T-helper 2 cell (primary cell): ENCODE measurements around the gene ATP7B.

Experiments used
- DNase-seq, 5 experiments: peaks; one replicate each; pipeline versions ENCODE4 v3.0.0 to v3.0.0-alpha.2; 2012 to 2022

ATP7B gene

DNA sequence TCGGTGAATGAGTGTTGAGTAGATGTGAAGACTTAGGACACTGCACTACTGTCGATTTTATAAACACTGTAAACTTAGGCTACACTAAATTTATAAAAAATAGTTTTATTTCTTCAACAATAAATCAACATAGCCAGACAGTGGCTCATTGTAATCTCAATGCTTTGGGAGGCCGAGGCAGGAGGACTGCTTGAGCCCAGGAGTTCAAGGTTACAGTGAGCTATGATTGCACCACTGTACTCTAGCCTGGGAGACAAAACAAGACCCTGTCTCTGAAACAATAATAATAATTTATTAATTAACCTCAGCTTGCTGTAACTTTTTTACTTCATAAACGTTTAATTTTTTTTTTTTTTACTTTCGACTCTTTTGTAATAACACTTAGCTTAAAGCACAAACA lies 34.4 kb downstream of the ATP7B start:
- no peak for DNase-seq

DNA sequence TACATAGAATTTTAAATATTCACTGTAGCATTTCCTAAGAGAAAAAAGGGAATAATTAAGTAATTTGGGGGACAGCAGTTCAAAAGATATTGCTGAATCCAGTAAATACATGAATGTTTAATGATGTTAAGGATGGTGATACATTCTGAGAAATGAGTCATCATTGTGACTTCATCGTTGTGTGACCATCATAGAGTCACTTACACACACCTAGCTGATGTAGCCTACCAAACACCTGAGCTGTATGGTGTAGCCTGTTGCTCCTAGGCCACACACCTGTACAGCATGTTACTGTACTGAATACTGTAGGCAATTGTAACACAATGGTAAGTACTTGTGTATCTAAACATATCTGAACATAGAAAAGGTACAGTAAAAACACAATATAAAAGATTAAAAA lies 34.8 kb downstream of the ATP7B start:
- no peak for DNase-seq

DNA sequence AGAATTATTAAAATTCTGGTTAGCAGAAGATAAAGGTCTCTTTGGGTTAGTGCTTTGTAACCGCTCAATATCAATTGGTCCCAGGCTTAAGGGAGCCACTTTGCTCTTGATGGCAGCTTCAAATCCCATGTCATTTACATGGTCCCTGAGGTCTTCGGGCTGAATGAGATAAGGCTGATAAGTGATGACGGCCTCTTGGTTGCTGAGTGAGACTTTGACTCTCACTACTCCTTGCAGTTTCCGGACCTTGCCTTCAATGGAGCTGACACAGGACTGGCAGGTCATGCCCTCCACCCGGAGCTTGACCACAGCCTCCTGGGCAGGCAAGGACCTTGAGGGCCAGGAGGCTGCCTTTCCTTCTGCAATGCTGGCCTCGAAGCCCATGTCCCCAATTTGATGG lies 36.8 kb downstream of the ATP7B start:
- DNase-seq, result no peak

DNA sequence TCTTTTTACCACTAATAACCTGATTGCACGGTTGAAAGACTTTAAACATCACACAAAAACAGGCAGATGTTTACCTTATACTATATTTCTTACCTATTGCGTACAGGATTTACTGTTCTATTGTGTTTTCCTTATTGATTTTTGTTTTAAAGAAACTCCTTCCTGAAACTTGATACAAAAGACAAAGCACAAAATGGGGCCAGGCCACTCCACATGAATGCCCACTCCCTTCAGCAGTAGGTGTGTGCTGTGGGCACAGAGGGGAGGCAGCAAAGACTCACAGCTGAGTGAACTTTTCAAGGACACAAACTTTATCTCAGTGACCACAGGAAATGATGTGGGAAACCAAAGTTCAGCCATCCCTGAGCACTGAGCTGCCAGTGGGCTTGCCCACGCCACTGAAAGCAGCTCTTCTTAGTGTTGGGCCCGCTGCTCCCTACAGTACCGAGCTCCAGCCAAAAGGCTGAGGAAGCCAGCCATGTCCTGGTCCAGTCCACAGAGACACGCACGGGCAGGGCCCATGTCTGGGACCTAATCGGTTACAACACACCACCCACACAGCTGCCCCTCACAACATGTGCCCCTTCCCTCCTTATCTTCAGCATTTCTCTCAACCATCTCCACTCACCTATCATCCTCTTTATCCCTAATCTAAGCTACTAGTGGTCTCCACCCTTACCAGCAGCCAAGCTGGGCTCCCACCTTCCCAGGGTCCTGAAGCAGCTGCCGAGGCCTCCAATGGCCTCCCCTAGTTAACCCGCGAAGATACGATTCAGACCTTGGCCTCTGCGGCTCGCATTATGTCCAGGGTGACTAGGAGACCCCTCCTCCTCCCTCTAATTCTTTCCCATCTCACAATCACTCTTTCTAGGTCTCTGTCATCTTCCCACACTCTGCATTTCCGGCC lies 39.5 kb downstream of the ATP7B start:
- DNase-seq, result no peak

GRCh38 chr13:51970349-51970748 lies 40.9 kb downstream of the ATP7B start:
- peak in 1 of 5 experiments; percentile 39 for DNase-seq

DNA sequence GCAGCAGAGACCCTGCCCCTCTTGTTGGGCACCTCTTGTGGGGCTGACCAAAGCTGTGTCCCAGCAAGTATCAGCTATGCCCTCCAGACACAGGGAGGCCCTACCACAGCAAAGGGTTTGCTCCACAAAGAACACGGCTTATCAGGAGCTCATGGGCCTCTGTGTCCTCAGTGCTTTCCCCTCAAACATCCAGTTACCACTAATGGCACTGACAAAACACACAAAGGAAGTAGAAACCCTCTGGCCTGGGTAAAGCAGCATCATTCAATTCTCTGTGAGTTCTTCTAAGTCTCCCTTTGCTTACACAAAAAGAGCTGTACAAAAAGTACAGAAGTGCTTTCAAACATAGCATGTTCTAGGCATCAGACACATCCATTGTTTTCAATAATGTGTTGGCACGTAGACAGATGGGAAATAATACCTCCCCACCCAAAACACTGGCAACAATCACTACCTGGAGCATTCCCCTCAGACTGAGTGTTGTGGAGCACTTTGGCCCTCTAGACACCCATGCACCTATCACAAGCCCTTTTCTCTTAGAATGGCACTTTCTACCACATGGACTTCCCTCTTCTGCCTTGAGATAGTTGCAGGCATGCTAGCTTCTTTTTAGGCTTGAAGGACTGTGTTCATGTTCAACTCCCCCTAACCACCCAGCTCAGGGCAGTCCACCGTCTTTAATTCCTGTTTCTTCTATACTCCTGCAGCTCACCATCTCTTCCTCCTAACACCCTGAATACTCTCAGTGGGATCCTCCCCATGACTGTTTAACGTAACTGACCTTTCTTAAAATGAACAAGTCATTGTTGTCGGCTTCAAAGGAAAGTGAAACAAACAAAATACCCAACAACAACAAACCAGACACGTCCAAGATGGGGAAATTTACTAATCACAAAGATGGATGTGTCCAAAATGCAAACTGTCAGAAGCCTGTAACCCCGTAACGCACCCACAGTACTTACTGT lies 43.5 kb downstream of the ATP7B start:
- peak in 1 of 5 experiments; percentile 37 for DNase-seq

- no peak for DNase-seq
These were observed 45.1 kb downstream of the ATP7B start for GRCh38 chr13:51966186-51966585.

DNA sequence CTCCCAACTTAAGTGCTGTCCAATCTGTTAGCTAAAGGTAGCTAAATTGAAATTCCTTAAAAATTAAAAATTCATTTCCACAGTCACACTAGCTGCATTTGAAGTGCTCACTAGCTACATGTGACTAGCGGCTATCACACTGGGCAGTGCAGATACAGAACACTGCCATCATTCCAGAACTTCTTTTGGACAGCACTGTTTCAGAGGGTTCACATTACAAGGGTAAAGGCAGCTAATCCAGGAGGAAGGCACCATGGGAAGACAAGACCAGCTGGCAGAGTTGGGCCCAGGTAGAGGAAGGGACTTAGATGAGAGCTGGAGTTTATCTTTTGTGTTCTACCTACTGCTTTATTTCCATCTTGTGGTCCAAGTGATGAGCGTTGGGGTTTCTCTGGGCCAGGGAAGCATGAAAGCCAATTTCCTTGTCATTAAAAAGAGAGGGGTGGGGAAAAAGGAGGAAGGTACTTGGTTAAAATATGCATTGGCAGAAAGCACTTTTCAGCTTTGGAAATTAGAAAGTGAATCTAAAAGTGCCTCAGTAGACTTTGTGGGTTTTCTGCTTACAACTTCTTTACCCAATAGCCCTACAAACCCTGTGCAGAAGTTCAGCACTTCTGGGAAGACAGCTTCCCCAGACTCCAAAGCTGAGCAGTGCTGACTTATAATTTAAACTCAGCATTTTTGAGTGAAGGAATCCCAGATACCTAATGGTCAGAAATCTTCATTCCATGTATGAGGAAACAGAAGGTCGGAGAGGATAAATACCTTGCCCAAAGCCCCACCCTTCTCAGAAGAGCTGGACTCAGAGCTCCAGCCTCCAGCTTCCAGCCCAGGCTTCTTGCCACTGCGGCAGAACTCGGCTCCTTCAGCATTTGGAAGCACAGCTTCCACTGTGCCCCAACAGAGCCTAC lies 49.5 kb downstream of the ATP7B start:
- peak in 1 of 5 experiments; percentile 28 for DNase-seq

DNA sequence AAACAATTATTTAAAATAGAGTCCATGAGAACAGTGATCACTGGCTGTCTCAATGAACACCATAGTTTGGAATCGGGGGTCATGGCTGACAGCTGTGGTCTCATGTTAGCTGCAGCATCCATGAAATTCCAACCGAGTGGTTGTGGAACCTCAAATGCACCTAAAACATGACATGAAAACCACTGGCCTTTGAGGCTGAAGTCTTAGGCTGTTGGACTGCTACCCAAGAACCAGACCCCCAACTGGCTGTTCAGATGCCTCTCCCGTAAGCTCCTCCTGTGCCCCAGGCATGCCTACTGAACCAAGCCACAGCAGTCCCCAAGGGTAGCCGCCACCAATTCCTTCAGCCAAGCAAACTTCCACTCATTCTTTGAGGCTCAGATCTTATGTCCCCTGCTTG lies 50.5 kb downstream of the ATP7B start:
- no peak for DNase-seq

- DNase-seq, result peak in 1 of 5 experiments; percentile 47
These were observed 51.5 kb downstream of the ATP7B start for GRCh38 chr13:51959773-51960172.

GRCh38 chr13:51958217-51958547 lies 53.1 kb downstream of the ATP7B start:
- no peak for DNase-seq

- peak in 1 of 5 experiments; percentile 56 for DNase-seq
These were observed 53.7 kb downstream of the ATP7B start for GRCh38 chr13:51957377-51958216.

DNA sequence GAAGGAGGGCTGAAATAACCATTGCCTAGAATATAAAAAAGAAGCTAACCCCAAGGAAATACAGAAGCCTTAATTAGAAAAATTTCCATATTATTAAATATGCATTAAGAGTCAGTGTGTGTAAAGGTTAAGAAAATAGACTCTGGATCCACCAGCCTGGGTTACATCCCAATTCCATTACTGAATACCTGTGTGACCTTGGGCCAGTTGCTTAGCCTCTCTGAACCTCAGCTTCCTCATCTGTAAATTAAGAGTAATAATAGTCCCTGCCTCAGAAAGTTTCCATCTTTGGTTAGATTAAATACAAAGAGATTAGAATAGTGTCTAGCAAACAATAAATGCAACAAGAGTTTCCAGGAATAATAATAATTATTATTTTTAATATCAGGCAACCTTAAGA lies 54.5 kb downstream of the ATP7B start:
- DNase-seq, result no peak

DNA sequence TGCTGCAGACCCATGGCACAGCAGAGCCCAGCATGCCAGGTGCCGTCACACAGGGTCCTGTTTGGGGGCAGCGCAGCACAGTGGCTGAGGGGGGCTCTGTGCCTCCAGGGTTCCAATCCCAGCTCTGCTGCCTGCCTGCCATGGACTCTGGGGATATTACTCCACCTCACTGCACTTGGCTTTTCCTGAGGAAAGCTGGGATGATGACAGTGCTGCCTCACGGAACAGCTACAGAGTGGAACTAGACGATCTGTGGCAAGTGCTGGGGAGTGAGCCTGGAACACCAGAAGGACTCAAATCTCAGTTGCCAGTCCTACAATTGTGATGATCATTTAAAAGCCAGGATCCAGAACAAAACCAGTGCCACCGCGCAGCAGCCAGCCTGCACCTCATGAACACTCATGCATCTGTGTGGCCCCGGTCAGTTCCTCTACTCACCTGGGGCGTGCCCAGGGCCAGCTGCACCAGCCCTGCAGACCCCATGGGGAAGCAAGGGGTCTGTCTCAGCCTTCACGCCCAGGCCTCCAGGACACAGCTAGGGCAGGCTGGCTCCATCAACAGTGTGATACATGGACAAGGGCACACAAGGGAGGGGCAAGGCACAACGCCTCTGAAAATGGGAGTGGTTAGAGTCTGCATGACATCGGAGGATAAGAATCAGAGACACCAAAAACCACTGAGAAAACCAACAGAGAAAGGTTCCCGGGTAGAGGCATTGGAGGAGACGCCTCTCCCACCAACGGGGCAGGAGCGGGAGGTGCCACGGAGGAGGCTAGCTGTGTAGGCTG lies 55.2 kb downstream of the ATP7B start:
- peak in 1 of 5 experiments; percentile 65 for DNase-seq

- peak in 1 of 5 experiments; percentile 65 for DNase-seq
These were observed 55.9 kb downstream of the ATP7B start for GRCh38 chr13:51955281-51955771.

DNA sequence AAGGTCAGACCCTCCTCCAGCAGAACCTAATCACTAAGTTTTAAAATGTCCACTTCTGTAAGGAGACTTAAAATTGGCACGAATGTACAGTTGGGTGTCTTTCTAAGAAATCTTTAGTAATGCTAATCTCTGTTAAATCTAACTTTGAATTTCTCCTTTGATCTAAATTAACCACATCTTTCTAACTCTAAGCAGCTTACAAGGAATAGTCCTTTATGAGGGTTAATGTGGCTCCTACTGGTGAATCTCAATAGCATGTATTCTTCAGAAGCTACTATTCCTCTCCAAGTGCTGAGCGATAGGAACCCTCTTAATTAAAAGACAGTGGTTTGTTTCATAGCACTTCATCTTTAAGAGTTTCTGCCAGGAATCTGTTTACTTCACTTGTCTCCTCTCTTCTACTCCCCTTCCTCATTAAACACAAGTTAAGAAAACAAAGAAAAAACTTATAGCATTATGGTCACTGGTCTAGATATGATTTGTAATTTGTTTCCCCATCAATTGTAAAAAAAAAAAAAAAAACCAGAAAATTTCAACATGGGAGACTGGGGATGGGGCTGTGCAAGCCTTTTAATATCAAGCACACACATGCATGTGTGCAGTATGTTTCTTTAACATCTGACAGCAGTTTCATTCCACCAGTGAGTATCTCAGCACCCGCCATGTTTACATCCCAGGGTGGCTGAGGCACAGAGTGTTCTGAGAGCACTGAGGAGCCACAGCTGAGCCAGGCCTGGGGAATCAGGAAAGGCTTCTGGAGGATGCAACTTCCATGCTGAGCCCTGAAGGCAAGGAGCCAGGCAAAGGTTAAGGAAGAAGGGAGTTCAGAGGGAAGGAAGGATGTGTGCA lies 57.7 kb downstream of the ATP7B start:
- DNase-seq, result peak in 1 of 5 experiments; percentile 34

GRCh38 chr13:51950722-51951121 lies 60.5 kb downstream of the ATP7B start:
- DNase-seq, result peak in 2 of 5 experiments; percentile 9 to 90

DNA sequence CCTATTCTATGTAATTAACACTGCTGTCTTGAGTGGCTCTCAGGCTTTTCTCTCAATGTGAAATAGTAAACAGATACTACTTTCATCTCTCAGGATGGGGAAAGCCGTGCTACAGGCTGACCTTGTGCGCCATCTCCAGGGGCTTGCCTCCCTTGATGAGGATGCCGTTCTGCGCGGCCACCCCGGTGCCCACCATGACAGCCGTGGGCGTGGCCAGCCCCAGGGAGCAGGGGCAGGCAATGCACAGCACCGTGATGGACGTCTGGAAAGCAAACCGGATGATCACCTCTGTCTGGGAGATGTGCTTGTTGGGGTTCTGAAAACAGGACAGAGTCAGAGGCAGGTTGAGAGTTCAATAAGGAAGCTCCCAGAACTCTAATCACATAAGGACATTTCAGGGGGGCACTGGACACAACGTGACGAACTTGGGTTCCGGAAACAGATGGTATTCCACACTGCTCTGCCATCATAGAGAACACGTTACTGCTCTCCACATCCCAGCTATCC lies 65.0 kb downstream of the ATP7B start:
- DNase-seq, result no peak

GRCh38 chr13:51945149-51945548 lies 66.1 kb downstream of the ATP7B start:
- DNase-seq, result no peak
